Endothelial cell (in vitro differentiated cells): ENCODE results near the gene SGTA. TPM values are rescaled to one million over a fixed set of nuclear protein-coding genes. Genes with fewer than 3 reads are reported as not detected.

Experiments
- DNase-seq: peaks from one replicate; pipeline ENCODE4 v3.0.0; 2021; ENCODE audit warnings: low spot score
- H3K27ac Mint-ChIP-seq: one replicate; pipeline ENCODE4 v1.8.0; 2021; ENCODE audit warnings: mixed read lengths, inconsistent platforms; ENCODE audit not compliant: unreplicated experiment
- H3K27me3 Mint-ChIP-seq: one replicate; pipeline ENCODE4 v1.8.0; 2021; ENCODE audit warnings: mild to moderate bottlenecking, moderate library complexity, mixed read lengths, inconsistent platforms; ENCODE audit not compliant: unreplicated experiment
- H3K36me3 Mint-ChIP-seq: one replicate; pipeline ENCODE4 v1.8.0; 2021; ENCODE audit warnings: mild to moderate bottlenecking, low read depth, mixed read lengths, inconsistent platforms; ENCODE audit not compliant: unreplicated experiment
- H3K4me1 Mint-ChIP-seq: one replicate; pipeline ENCODE4 v1.8.0; 2021; ENCODE audit warnings: mild to moderate bottlenecking, mixed read lengths, inconsistent platforms; ENCODE audit not compliant: unreplicated experiment
- H3K4me3 Mint-ChIP-seq: one replicate; pipeline ENCODE4 v1.8.0; 2021; ENCODE audit warnings: mild to moderate bottlenecking, mixed read lengths, inconsistent platforms; ENCODE audit not compliant: unreplicated experiment
- H3K9me3 Mint-ChIP-seq: one replicate; pipeline ENCODE4 v1.8.0; 2021; ENCODE audit warnings: mixed read lengths, inconsistent platforms; ENCODE audit not compliant: unreplicated experiment
- long read RNA-seq: library from polyadenylated mRNA; unstranded; transcript quantifications from one replicate; pipeline ENCODE4 v2.0.0, GENCODE V29; 2020; ENCODE audit not compliant: unreplicated experiment
- total RNA-seq: library from RNA; stranded (reverse); fragmentation: NEBNext Ultra II Directional; extraction: Animal tissue kit (Norgen Biotek cat#: 25700); gene quantifications from one replicate; pipeline ENCODE4 v1.2.1, GENCODE V29; 2021; ENCODE audit not compliant: unreplicated experiment
- TF ChIP-seq, protein P1 (sequence below): fragments of 200-600 bp; sonication (generic); IDR thresholded peaks from one replicate; pipeline ENCODE4 v1.5.0; 2021; ENCODE audit warnings: antibody characterized with exemption; ENCODE audit not compliant: unreplicated experiment

SGTA gene, protein sequence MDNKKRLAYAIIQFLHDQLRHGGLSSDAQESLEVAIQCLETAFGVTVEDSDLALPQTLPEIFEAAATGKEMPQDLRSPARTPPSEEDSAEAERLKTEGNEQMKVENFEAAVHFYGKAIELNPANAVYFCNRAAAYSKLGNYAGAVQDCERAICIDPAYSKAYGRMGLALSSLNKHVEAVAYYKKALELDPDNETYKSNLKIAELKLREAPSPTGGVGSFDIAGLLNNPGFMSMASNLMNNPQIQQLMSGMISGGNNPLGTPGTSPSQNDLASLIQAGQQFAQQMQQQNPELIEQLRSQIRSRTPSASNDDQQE
- total RNA-seq: 60.4 TPM
- long read RNA-seq, transcript SGTA-201 (12 exons, 2,330 nt): major isoform, 75 of 87 reads
- long read RNA-seq, partial matches to known transcripts: 4 of 87 reads
- long read RNA-seq, other reads (novel, unspliced or antisense): 8 of 87 reads

DNA sequence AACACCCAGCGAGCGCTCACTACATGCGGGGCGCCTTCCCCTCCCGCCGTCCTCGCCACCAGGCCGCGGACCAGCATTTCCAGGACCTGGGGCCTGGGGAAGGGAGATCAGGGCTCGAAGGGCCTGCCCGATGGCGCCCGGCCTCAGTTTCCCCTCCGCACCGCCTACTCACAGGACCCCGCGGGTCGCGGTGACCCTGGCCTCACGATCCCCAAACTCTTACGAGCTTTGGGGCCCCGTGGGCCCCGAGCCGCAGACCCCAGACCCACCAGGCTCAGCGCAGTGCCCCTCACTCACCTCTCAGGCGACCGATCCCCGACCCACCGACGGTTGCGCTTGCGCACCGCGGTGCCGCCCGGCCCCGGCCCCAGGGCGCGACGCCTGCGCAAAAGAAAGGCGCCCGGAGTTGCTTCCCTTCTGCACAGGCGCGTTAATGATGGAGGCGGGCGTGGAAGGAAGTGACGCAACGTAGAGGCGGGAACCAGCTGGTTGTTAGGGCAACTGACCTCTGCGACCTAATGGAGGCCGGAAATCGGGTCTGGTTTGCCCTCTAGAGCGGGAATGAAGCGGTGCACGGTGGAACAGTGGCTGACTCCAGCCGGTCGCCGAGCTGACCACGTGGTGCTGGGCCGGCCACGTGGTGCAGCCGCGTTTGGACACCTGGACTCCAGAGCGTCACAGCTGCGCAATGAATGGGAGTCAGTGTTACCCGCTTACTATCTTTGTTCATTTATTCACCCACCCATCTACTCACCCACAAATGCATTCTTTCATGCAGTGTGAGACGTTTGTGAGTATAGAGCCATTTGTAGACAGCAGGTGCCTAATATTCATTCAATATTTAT is at the start of gene SGTA:
Gene SGTA (minus strand): TSS at position 338 of the 845 bp plus-strand sequence. CDS start 14,205 bp downstream, outside the sequence.
- Mint-ChIP-seq H3K36me3 (peaks cover 10% of the 10 kb centered on the region), H3K27ac (peak within 1 kb of the TSS; percentile 89), H3K9me3 (no peaks in the 10 kb centered on the region), H3K27me3 (peaks cover 7% of the 10 kb centered on the region), H3K4me1 (peaks cover 27% of the 10 kb centered on the region), H3K4me3 (peak within 1 kb of the TSS; percentile 96)
- DNase-seq: peak; percentile 95
- TF ChIP-seq, protein P1, sequence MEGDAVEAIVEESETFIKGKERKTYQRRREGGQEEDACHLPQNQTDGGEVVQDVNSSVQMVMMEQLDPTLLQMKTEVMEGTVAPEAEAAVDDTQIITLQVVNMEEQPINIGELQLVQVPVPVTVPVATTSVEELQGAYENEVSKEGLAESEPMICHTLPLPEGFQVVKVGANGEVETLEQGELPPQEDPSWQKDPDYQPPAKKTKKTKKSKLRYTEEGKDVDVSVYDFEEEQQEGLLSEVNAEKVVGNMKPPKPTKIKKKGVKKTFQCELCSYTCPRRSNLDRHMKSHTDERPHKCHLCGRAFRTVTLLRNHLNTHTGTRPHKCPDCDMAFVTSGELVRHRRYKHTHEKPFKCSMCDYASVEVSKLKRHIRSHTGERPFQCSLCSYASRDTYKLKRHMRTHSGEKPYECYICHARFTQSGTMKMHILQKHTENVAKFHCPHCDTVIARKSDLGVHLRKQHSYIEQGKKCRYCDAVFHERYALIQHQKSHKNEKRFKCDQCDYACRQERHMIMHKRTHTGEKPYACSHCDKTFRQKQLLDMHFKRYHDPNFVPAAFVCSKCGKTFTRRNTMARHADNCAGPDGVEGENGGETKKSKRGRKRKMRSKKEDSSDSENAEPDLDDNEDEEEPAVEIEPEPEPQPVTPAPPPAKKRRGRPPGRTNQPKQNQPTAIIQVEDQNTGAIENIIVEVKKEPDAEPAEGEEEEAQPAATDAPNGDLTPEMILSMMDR: peak; percentile 39

DNA sequence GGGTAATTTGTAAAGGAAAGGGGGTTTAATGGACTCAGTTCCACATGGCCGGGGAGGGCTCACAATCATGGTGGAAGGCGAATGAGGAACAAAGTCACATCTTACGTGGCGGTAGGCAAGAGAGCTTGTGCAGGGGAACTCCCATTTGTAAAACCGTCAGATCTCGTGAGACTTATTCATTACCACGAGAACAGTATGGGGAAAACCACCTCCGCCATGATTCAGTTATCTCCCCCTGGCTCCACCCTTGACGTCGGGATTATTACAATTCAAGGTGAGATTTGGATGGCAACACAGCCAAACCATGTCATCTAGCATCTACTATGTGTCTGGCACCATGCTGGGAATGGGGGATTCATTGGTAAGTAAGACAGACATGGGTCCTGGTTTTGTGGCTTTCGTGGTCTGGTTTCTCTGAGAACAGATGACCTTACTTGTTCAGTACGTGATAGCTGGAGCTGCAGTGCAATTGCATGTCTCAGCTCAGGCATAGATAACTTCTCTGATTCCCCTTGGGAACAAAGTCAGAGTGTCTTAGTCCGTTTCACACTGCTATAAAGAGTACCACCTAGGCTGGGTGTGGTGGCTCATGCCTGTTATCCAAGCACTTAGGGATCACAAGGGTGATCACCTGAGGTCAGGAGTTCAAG is 44.9 kb upstream of the SGTA start:
- Mint-ChIP-seq H3K4me1 (no peaks in the 10 kb centered on the region), H3K9me3 (peaks cover 23% of the 10 kb centered on the region), H3K27me3 (peaks cover 3% of the 10 kb centered on the region), H3K27ac (no peak overlapping the region), H3K4me3 (peak overlapping the region; percentile 84), H3K36me3 (peaks cover 69% of the 10 kb centered on the region)
- TF ChIP-seq, protein P1: no peak
- DNase-seq: no peak

- DNase-seq: no peak
- H3K27ac Mint-ChIP-seq: no peak overlapping the region
- H3K4me1 Mint-ChIP-seq: no peaks in the 10 kb centered on the region
- H3K9me3 Mint-ChIP-seq: peaks cover 17% of the 10 kb centered on the region
- peaks cover 61% of the 10 kb centered on the region for H3K36me3 Mint-ChIP-seq
- peak overlapping the region; percentile 75 for H3K4me3 Mint-ChIP-seq
- TF ChIP-seq, protein P1: no peak
- peaks cover 2% of the 10 kb centered on the region for H3K27me3 Mint-ChIP-seq
These were observed 43.9 kb upstream of the SGTA start for GRCh38 chr19:2827022-2827421.

- Mint-ChIP-seq H3K27me3 (peaks cover 9% of the 10 kb centered on the region), H3K27ac (no peak overlapping the region), H3K4me3 (peak overlapping the region; percentile 52), H3K36me3 (peaks cover 46% of the 10 kb centered on the region), H3K4me1 (no peaks in the 10 kb centered on the region), H3K9me3 (peaks cover 14% of the 10 kb centered on the region)
- DNase-seq: no peak
- TF ChIP-seq, protein P1: no peak
These were observed 41.1 kb upstream of the SGTA start for GRCh38 chr19:2824129-2824528.
